Right lobe of liver (tissue), 4 donors: ENCODE measurements around the gene UNC93A.

ENCODE experiments used
- CTCF ChIP-seq, 4 donors: fragments of 200-600 bp in 3 of 4; fragments of 450-650 bp in 1 of 4; IDR thresholded peaks; one replicate each; pipeline versions ENCODE4 v1.5.1 to v1.8.0; 2016 to 2022; ENCODE audit warnings: antibody characterized with exemption in 4 of 4, mild to moderate bottlenecking in 2 of 4
- POLR2A ChIP-seq: fragments of 450-650 bp; IDR thresholded peaks from one replicate; pipeline ENCODE4 v1.6.1; 2017; ENCODE audit warnings: antibody characterized with exemption, mild to moderate bottlenecking
- donor health status: DM: no; HTN: no; CAD: no.
- donor health status: DM: no; HTN: no; CAD: no.
- donor health status: DM: no; HTN: yes; CAD: no.

GRCh38 chr6:167347226-167347625 is 56.1 kb downstream of the UNC93A start:
- TF ChIP-seq CTCF (IDR thresholded peaks at IDR 0.05) (no peak), POLR2A (no peak)
